GM04503 (cell line): Measurements from ENCODE around the gene RNF123.

ENCODE experiments used
- DNase-seq: peaks from one replicate; pipeline ENCODE4 v3.0.0-alpha.2; 2012; ENCODE audit warnings: low read depth

The RNF123 gene

GRCh38 chr3:49750056-49750455, 60.7 kb downstream of the RNF123 start:
- no peak for DNase-seq

DNA sequence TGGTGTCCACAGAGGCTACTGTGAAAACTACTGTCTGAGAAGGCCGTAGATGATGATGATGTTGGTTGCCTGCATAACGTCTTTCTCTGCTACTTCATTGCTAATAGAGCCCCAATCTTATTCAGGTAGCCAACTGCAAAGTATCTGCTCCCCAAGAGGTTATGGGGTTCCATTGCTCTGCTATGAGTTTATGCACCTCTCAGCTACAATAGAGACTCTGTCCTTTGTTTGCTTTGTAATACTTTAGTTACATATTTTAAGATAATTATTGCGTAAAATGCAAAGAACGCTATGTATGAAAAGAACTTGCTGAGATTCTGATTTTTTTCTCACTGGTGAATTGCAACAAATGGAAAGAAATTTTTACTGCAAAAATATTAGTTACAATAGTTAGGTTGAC, 62.1 kb downstream of the RNF123 start:
- DNase-seq = no peak

DNA sequence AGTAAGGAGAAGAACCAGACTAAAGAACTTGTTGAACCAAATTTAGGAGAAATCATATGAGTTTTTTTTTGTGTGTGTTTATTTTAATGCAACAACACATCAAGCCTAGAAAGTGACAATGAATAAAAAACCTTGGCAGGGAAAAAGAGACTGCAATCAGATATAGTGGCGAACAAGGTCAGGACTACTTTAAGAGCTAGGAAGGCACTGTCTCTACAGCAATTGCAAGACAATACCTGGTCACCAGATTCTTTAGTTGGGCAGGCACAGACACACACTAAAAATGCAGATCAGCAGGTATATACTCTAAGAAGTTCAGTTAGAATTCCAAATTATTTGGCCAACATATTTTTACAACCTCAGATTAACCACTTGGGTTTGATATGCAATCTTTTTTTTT, 65.2 kb downstream of the RNF123 start:
- no peak for DNase-seq

DNA sequence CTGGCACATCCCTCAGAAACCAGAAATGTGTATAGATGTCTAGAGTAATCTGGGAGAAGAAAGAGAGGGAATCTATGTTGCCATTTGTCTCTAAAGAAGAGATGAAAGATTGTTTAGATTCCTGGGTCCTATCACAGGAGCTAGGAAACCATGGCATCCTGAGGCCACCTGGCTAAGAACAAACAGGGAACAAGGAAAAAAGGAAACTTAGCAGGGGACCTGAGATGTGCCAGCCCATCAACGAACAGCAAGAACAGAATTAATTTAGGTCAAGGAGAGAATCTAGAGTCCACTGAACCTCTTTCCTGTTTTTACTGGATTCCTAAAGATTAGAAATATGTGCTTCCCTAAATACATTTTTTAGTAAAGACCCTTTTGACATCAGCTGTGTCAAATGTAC, 66.7 kb downstream of the RNF123 start:
- no peak for DNase-seq

DNA sequence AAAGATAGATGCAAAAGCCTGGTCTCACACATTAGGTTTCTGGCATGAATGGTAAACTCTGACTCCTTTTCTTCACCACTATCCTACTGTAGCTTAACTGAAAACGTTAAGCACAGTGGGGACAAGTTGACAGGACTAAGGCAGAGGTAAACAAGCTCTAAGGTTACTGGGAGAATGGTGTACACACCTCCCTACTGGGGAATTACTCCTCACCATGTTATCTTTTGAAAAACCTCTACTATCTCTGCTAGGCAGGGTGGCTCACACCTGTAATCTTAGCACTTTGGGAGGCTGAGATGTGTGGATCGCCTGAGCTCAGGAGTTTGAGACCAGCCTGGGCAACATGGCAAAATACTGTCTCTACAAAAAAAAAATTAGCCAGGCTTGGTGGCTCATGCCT, 67.8 kb downstream of the RNF123 start:
- DNase-seq = no peak

- DNase-seq = no peak
Observed at GRCh38 chr3:49759226-49759625, 69.9 kb downstream of the RNF123 start.

DNA sequence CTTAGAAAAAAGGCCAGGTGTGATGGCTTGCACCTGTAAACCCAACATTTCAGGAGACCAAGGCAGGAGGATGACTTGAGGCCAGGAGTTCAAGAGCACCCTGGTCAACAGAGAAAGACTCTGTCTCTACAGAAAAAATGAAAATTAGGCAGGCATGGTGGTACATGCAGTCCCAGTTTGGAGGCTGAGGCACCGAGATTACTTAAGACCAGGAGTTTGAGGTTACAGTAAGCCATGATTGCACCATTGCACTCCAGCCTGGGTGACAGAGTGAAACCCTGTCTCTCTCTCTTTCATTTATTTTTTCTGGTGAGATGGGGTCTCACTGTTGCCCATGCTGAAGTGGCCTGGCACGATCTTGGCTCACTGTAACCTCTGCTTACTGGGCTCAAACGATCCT, 72.3 kb downstream of the RNF123 start:
- no peak for DNase-seq

- no peak for DNase-seq
Observed at GRCh38 chr3:49763981-49764380, 74.6 kb downstream of the RNF123 start.

DNA sequence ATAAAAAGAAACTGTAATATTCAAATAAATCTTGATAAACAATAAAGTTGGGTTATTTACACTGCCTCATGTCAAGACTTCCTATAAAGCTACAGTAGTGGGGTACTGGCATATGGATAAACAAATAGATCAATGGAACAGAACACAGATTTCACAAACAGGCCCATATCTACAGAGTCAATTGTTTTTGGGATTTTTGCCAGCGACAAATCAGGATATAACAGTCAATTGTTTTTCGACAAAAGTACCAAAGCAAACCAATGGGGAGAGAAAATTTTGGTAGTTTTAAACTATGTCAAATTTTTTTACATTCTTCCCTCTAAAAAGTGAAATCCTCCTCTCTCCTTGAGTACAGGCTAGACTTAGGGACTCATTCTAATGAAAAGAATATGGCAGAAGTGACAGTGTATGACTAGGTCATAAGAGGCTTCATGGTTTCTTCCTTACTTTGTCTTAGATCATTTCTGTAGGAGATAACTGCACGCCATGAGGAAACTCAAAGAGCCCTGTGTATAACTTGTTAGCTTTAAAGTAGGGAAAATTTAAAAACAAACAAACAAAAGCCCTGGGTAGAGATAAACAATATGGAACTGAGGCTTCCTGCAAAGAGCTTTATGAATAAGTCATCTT, 80.0 kb downstream of the RNF123 start:
- DNase-seq = no peak

- no peak for DNase-seq
Observed at GRCh38 chr3:49769926-49770325, 80.6 kb downstream of the RNF123 start.
